Measurements from ENCODE around the gene TRIM52. TPM values are rescaled to one million over a fixed set of nuclear protein-coding genes. Genes with fewer than 3 reads are reported as not detected.

TRIM52 gene
- total and polyA plus RNA-seq, 2 donors (not counting 1 experiment from before 2014, with no cell fraction given): 7.9 to 8.1 TPM

DNA sequence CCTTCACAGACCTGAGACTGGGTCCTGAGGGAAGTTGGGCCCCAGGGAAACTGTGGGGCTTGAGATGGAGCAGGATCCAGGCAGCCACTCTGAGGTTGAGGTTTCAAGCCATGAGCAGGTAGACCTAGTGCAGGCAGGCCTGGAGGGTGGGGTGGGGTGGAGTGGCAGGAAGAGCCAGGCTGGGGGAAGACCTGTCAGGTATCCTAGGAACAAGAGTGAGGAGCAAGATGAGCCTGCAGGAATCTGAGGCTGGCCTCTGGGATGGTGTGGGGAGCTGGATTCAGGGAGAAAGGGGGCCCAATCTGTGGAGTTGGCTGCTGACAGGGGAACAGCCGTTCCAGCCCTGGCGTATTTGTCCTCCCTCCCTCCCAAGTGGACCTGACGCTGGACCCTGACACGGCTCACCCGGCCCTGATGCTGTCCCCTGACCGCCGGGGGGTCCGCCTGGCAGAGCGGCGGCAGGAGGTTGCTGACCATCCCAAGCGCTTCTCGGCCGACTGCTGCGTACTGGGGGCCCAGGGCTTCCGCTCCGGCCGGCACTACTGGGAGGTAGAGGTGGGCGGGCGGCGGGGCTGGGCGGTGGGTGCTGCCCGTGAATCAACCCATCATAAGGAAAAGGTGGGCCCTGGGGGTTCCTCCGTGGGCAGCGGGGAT, 27.0 kb downstream of the TRIM52 start:
- Histone ChIP-seq H4K20me1 (ENCODE audit: control insufficient read depth, extremely low read depth, insufficient read depth, low read length) (no peaks in the 10 kb centered on the region), H3K27me3 (ENCODE audit: control insufficient read depth, insufficient read depth, low read length) (no peaks in the 10 kb centered on the region), H3K9ac (ENCODE audit: insufficient read depth, low read length) (no peak overlapping the region), H3K36me3 (ENCODE audit: control insufficient read depth, insufficient read depth, low read length) (peaks cover 29% of the 10 kb centered on the region), H3K79me2 (ENCODE audit: control insufficient read depth, insufficient read depth, low read length) (peaks cover 9% of the 10 kb centered on the region), H3K4me2 (ENCODE audit: extremely low read depth, insufficient read depth, low read length) (no peak overlapping the region), H3K27ac (ENCODE audit: insufficient read depth, low read length) (no peak overlapping the region), H3K4me1 (ENCODE audit: control insufficient read depth, extremely low read depth, insufficient read depth, low read length) (no peaks in the 10 kb centered on the region), H3K9me3 (ENCODE audit: control insufficient read depth, insufficient read depth, low read depth, low read length) (no peaks in the 10 kb centered on the region), H2AFZ (ENCODE audit: low read length) (no peak overlapping the region), H3K4me3 (replicated peaks in 1 of 4; ENCODE audit: control extremely low read depth in 1 of 4, insufficient read depth in 1 of 4, low read depth in 3 of 4, low read length in 4 of 4) (no peak overlapping the region)
- TF ChIP-seq, protein P1, sequence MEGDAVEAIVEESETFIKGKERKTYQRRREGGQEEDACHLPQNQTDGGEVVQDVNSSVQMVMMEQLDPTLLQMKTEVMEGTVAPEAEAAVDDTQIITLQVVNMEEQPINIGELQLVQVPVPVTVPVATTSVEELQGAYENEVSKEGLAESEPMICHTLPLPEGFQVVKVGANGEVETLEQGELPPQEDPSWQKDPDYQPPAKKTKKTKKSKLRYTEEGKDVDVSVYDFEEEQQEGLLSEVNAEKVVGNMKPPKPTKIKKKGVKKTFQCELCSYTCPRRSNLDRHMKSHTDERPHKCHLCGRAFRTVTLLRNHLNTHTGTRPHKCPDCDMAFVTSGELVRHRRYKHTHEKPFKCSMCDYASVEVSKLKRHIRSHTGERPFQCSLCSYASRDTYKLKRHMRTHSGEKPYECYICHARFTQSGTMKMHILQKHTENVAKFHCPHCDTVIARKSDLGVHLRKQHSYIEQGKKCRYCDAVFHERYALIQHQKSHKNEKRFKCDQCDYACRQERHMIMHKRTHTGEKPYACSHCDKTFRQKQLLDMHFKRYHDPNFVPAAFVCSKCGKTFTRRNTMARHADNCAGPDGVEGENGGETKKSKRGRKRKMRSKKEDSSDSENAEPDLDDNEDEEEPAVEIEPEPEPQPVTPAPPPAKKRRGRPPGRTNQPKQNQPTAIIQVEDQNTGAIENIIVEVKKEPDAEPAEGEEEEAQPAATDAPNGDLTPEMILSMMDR (conservative IDR thresholded peaks at IDR 0.05 in 1 of 2, IDR thresholded peaks at IDR 0.05 in 1 of 2; ENCODE audit: low read depth in 1 of 2, low read length in 2 of 2): no peak
- TF ChIP-seq EZH2 (IDR thresholded peaks at IDR 0.05; ENCODE audit: low read length, missing control alignments): no peak
- no peak for DNase-seq (ENCODE audit: low read depth in 2 of 2)

DNA sequence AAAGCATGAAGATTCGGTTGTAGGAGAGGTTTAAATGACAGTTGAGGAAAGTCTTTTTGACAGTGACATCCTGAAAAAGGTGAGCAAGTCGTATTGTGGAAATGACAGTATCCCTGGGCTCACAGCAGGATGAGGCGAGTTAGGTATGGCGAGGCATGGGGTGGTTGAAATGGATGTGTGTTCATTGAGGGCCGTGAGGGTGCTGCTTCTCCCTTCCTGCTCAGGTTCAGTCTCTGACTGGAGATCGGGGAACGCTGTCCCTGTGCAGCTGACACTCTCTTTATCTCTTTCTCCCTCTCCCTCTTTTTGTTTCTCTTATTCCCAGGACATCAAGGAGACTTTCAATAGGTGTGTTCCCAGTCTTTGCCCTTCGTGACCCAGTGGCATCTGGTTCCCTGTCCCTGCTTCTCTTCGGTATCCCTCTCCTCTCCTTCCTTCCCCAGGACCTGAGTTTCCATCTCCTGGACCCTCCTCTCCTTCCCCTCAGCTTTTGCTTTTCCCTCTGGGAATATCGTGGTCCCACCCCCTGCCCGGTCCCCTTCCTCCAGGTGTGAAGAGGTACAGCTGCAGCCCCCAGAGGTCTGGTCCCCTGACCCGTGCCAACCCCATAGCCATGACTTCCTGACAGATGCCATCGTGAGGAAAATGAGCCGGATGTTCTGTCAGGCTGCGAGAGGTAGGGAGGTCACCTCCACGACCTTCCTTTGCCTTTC, 27.7 kb downstream of the TRIM52 start:
- no peak overlapping the region for H3K27ac ChIP-seq (ENCODE audit: insufficient read depth, low read length)
- H2AFZ ChIP-seq (ENCODE audit: low read length): no peak overlapping the region
- H3K9ac ChIP-seq (ENCODE audit: insufficient read depth, low read length): no peak overlapping the region
- H3K79me2 ChIP-seq (ENCODE audit: control insufficient read depth, insufficient read depth, low read length): peaks cover 7% of the 10 kb centered on the region
- H3K4me1 ChIP-seq (ENCODE audit: control insufficient read depth, extremely low read depth, insufficient read depth, low read length): no peaks in the 10 kb centered on the region
- no peaks in the 10 kb centered on the region for H3K27me3 ChIP-seq (ENCODE audit: control insufficient read depth, insufficient read depth, low read length)
- TF ChIP-seq, protein P1 (conservative IDR thresholded peaks at IDR 0.05 in 1 of 2, IDR thresholded peaks at IDR 0.05 in 1 of 2; ENCODE audit: low read depth in 1 of 2, low read length in 2 of 2): no peak
- no peak for TF ChIP-seq EZH2 (IDR thresholded peaks at IDR 0.05; ENCODE audit: low read length, missing control alignments)
- H3K4me3 ChIP-seq (replicated peaks in 1 of 4; ENCODE audit: control extremely low read depth in 1 of 4, insufficient read depth in 1 of 4, low read depth in 3 of 4, low read length in 4 of 4): no peak overlapping the region
- no peak for DNase-seq (ENCODE audit: low read depth in 2 of 2)
- no peak overlapping the region for H3K4me2 ChIP-seq (ENCODE audit: extremely low read depth, insufficient read depth, low read length)
- no peaks in the 10 kb centered on the region for H4K20me1 ChIP-seq (ENCODE audit: control insufficient read depth, extremely low read depth, insufficient read depth, low read length)
- H3K36me3 ChIP-seq (ENCODE audit: control insufficient read depth, insufficient read depth, low read length): peaks cover 27% of the 10 kb centered on the region
- H3K9me3 ChIP-seq (ENCODE audit: control insufficient read depth, insufficient read depth, low read depth, low read length): no peaks in the 10 kb centered on the region

DNA sequence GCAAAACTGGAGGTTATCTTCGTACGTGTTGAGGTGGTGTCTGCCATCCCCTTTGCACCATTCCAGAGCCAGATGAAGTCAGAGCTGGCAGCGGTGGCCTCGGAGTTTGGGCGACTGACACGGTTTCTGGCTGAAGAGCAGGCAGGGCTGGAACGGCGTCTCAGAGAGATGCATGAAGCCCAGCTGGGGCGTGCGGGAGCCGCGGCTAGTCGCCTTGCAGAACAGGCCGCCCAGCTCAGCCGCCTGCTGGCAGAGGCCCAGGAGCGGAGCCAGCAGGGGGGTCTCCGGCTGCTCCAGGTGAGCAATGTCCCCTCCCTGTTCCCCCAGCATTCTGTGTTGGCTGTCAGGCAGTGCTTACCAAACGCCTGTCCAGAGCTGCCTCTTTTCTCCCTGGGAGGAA, 28.4 kb downstream of the TRIM52 start:
- no peak for DNase-seq (ENCODE audit: low read depth in 2 of 2)
- Histone ChIP-seq H3K79me2 (ENCODE audit: control insufficient read depth, insufficient read depth, low read length) (peaks cover 2% of the 10 kb centered on the region), H2AFZ (ENCODE audit: low read length) (no peak overlapping the region), H3K27ac (ENCODE audit: insufficient read depth, low read length) (no peak overlapping the region), H3K36me3 (ENCODE audit: control insufficient read depth, insufficient read depth, low read length) (peaks cover 22% of the 10 kb centered on the region), H3K9ac (ENCODE audit: insufficient read depth, low read length) (no peak overlapping the region), H3K27me3 (ENCODE audit: control insufficient read depth, insufficient read depth, low read length) (no peaks in the 10 kb centered on the region), H3K4me2 (ENCODE audit: extremely low read depth, insufficient read depth, low read length) (no peak overlapping the region), H3K4me1 (ENCODE audit: control insufficient read depth, extremely low read depth, insufficient read depth, low read length) (no peaks in the 10 kb centered on the region), H3K4me3 (replicated peaks in 1 of 4; ENCODE audit: control extremely low read depth in 1 of 4, insufficient read depth in 1 of 4, low read depth in 3 of 4, low read length in 4 of 4) (no peak overlapping the region), H4K20me1 (ENCODE audit: control insufficient read depth, extremely low read depth, insufficient read depth, low read length) (no peaks in the 10 kb centered on the region), H3K9me3 (ENCODE audit: control insufficient read depth, insufficient read depth, low read depth, low read length) (no peaks in the 10 kb centered on the region)
- no peak for TF ChIP-seq EZH2 (IDR thresholded peaks at IDR 0.05; ENCODE audit: low read length, missing control alignments)
- TF ChIP-seq, protein P1 (conservative IDR thresholded peaks at IDR 0.05 in 1 of 2, IDR thresholded peaks at IDR 0.05 in 1 of 2; ENCODE audit: low read depth in 1 of 2, low read length in 2 of 2): no peak

Measured in fibroblast of lung (primary cell).